ENCODE results near the gene SCN4B.

SCN4B gene

DNA sequence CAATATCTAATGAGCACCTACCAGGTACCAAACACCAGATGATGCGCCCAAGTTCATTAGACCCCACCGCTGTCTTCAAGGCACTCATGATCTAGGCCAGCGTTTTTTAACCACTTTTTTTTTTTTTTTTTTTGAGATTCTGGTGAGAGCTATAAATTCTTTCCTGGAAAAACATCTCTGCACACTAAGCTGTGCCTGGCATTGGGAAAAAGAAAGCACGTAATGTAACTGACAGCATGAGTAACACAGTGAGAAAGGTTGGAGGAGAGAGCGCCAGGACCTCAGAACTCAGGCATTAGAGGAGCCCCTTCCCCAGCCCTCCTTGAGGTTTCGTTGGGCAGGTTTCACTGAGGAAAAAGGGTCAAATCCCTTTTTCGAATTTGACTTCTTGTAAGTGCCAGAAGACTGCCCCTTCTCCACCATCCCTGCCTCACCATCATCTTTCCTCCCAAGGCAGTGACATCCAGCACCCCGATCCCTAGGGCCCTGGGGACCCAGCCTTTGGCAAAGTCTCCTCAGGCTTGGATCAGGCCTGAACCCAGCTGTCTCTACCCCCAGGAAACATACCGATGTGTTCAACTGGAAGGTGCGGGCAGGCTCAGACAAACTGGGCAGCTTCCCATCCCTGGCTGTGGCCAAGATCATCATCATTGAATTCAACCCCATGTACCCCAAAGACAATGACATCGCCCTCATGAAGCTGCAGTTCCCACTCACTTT is 39.8 kb downstream of the SCN4B start:
- H3K4me1 Mint-ChIP-seq (ENCODE audit: low read depth), result peaks cover 17% of the 10 kb centered on the region
- no peak overlapping the region for H3K27ac Mint-ChIP-seq
- H3K4me3 Mint-ChIP-seq, result no peak overlapping the region
- peaks cover 2% of the 10 kb centered on the region for H3K27me3 Mint-ChIP-seq (ENCODE audit: low read depth)
- H3K36me3 Mint-ChIP-seq (ENCODE audit: low read depth), result no peaks in the 10 kb centered on the region
- no peaks in the 10 kb centered on the region for H3K9me3 Mint-ChIP-seq

DNA sequence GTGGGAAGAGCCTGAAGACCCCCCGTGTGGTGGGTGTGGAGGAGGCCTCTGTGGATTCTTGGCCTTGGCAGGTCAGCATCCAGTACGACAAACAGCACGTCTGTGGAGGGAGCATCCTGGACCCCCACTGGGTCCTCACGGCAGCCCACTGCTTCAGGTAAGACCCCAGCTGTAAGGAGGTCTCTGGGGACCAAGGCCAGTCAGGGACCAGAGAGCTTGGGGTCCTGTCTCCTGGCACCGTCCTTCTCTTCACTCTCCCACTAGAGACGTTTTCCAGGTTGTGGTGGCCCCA is 40.9 kb downstream of the SCN4B start:
- H3K27ac Mint-ChIP-seq, result no peak overlapping the region
- H3K36me3 Mint-ChIP-seq (ENCODE audit: low read depth), result no peaks in the 10 kb centered on the region
- no peak overlapping the region for H3K4me3 Mint-ChIP-seq
- H3K4me1 Mint-ChIP-seq (ENCODE audit: low read depth), result peaks cover 13% of the 10 kb centered on the region
- H3K27me3 Mint-ChIP-seq (ENCODE audit: low read depth), result no peaks in the 10 kb centered on the region
- H3K9me3 Mint-ChIP-seq, result no peaks in the 10 kb centered on the region

DNA sequence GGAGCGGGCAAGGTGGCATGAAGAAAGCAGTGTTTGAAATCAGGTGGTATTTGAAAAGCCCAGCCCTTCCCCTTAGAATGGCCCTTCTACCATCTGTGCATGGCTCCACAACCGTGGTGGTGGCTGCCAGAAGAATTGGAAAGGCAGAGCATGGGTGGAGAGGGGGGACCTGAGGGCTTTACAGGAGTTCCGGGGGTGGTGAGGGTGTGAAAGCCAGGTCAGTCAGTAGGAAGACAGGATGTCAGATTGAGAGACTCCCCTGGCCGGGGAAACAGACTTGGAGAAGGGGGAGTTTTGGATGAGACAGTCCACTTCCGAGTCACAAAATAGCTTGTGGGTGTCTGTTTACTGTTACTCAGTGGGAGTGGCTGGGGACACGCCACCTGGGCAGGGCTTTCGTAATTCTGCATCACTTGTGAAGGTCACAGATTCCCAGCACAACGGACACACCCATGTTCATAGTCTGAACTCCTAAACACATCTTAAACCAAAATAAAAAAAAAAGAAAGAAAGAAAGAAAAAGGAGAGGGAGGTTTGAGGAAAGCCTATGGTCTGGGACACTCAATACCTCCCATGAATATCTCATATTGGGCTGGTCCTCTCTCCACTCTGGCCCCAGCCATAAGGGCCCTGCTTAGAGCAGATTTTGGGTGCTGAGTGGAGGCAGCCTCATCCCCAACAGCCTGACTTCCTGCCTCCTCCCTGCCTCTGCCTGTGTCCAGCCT is 41.4 kb downstream of the SCN4B start:
- Mint-ChIP-seq H3K27ac (no peak overlapping the region), H3K9me3 (no peaks in the 10 kb centered on the region), H3K4me3 (no peak overlapping the region), H3K27me3 (ENCODE audit: low read depth) (peaks cover under 1% of the 10 kb centered on the region), H3K36me3 (ENCODE audit: low read depth) (no peaks in the 10 kb centered on the region), H3K4me1 (ENCODE audit: low read depth) (peaks cover 13% of the 10 kb centered on the region)

DNA sequence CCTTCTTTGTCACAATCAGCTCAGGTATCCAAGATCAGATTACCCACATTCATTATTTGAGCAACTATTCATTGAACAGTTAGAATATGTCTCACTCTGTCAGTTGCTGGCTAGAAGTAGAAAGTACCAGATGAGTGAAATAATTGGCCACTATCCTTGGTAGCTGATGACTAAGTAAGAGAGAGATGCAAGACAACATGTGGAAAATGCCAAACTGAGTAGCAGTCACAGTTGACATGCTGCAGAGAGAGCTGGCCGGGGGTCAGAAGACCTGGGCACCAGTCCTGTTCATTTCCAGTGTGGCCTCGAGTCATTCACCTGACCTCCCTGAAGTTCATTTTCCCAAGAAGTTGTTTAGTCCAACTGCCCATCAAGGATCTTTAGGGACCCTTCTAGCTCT is 43.4 kb downstream of the SCN4B start:
- no peak overlapping the region for H3K27ac Mint-ChIP-seq

DNA sequence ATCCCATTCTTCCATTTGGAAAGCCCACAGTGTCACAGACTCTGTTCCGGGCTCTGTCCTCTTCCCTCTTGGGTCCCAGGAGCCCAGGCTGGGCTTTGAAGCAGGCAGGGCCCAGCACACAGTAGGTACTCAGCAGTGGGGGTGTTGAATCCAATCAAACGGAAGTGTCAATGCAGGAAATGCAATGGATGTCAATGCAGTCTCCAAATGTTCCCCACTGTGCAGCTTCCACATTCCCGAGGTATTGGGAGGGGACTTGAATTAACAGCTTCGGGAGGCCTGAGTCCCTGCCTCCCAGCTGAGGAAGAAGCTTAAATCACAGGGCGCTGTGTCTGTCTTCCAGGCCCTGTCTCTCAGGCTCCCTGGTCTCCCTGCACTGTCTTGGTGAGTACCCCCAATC is 44.1 kb downstream of the SCN4B start:
- Mint-ChIP-seq H3K27me3 (ENCODE audit: low read depth) (peaks cover 5% of the 10 kb centered on the region), H3K36me3 (ENCODE audit: low read depth) (no peaks in the 10 kb centered on the region), H3K4me1 (ENCODE audit: low read depth) (peaks cover 3% of the 10 kb centered on the region), H3K9me3 (no peaks in the 10 kb centered on the region), H3K4me3 (no peak overlapping the region), H3K27ac (no peak overlapping the region)

More for the DNA sequence above, 43.4 kb downstream of the SCN4B start:
- Mint-ChIP-seq H3K36me3 (ENCODE audit: low read depth) (no peaks in the 10 kb centered on the region), H3K27me3 (ENCODE audit: low read depth) (peaks cover 5% of the 10 kb centered on the region), H3K9me3 (no peaks in the 10 kb centered on the region), H3K4me1 (ENCODE audit: low read depth) (peaks cover 3% of the 10 kb centered on the region), H3K4me3 (no peak overlapping the region)

DNA sequence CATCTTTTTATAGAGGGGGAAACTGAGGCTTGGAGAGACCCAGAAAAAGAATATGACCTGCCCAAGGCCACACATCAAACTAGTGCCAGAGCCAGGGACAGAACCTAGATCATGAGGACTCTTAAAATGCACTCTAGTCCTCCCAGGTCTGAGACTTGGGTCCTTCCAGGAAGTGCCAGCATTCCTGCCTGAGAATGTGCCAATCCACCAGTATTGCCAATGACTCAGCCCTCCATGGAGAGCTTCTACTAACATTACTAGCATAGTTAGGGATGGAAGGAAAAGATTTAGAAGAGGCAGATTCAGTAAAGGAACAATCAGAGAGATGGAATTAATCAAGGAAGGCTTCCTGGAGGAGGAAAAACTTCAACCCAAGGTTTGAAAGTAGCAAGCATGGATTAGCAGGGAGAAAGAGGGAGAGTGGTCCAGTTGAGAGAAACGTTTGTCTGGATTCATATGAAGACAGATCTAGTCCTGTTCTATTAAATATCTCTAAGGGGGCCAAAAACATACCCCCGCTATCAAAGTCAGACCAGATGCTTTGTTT is 45.8 kb downstream of the SCN4B start:
- peaks cover 5% of the 10 kb centered on the region for H3K27me3 Mint-ChIP-seq (ENCODE audit: low read depth)
- H3K27ac Mint-ChIP-seq, result no peak overlapping the region
- no peaks in the 10 kb centered on the region for H3K9me3 Mint-ChIP-seq
- peaks cover under 1% of the 10 kb centered on the region for H3K4me1 Mint-ChIP-seq (ENCODE audit: low read depth)
- H3K36me3 Mint-ChIP-seq (ENCODE audit: low read depth), result no peaks in the 10 kb centered on the region
- no peak overlapping the region for H3K4me3 Mint-ChIP-seq

DNA sequence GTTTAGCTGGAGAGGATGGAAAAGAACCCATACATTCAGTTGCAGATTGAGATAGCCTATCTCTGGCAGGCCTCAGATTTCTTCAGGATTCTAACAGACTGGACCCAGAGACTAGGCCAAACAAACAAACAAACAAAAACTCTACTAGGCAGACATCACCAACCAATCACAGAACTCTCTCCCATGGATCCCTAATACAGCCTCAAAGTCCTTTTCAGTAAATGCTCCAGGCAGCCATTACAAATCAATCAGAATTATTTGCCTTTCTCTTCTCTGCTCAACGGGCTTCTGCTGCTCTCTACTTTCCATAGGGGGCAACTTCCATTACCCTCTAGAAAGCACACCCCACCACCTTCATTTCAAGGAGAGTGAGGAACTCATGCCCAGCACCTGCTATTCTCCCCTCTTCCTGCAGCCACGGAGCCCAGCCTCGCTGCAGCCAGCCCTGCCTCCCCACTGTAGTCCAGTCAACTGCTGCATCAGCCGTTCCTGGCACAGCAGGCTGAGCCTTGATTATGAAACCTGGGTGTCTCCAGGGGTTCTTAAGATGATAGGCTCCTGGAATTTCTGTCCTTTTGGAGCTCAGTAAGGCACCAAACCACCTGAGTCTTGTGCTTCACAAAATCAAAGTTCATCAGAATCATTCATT is 46.8 kb downstream of the SCN4B start:
- no peak overlapping the region for H3K27ac Mint-ChIP-seq
- no peaks in the 10 kb centered on the region for H3K36me3 Mint-ChIP-seq (ENCODE audit: low read depth)
- H3K4me3 Mint-ChIP-seq, result no peak overlapping the region
- no peaks in the 10 kb centered on the region for H3K4me1 Mint-ChIP-seq (ENCODE audit: low read depth)
- H3K9me3 Mint-ChIP-seq, result no peaks in the 10 kb centered on the region
- peaks cover 8% of the 10 kb centered on the region for H3K27me3 Mint-ChIP-seq (ENCODE audit: low read depth)

DNA sequence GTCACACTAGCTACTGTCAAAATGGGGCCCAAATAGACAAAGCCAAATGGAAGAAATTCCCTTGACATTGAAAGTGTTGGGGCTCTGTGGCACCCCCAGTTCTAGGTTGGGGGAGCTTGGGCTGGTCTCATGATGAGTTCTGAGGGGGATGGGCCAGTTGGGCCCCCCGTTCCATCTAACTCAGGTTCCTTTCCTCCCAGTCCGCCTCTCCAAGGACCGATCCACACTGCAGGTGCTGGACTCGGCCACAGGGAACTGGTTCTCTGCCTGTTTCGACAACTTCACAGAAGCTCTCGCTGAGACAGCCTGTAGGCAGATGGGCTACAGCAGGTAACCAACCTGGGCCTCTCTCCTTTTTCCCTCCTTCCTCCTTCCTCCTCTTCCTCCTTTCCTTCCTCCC is 48.1 kb downstream of the SCN4B start:
- Mint-ChIP-seq H3K27ac (no peak overlapping the region), H3K4me3 (no peak overlapping the region), H3K4me1 (ENCODE audit: low read depth) (no peaks in the 10 kb centered on the region), H3K9me3 (no peaks in the 10 kb centered on the region), H3K27me3 (ENCODE audit: low read depth) (peaks cover 8% of the 10 kb centered on the region), H3K36me3 (ENCODE audit: low read depth) (no peaks in the 10 kb centered on the region)

DNA sequence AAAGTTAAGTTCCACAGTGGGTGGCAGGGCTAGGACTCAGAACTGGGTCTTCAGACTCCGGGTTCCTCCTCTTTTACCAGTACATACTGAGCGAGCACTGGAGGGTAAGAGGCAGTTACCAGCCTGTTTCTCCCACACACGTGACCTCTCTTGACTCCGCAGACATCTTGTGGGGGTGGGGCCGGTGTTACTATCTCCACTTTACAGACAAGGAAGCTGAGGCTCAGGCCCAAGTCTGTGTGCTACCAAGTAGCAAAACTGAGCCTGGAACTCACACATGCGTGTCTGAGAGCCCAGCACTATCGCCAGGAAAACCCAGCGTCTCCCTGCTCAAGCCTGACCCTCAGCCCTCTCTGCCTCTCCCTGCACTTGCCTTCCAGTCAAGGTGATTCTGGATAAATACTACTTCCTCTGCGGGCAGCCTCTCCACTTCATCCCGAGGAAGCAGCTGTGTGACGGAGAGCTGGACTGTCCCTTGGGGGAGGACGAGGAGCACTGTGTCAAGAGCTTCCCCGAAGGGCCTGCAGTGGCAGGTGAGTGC is 49.8 kb downstream of the SCN4B start:
- H3K27ac Mint-ChIP-seq, result no peak overlapping the region
- H3K4me1 Mint-ChIP-seq (ENCODE audit: low read depth), result no peaks in the 10 kb centered on the region
- no peak overlapping the region for H3K4me3 Mint-ChIP-seq
- no peaks in the 10 kb centered on the region for H3K36me3 Mint-ChIP-seq (ENCODE audit: low read depth)
- no peaks in the 10 kb centered on the region for H3K9me3 Mint-ChIP-seq
- peaks cover 12% of the 10 kb centered on the region for H3K27me3 Mint-ChIP-seq (ENCODE audit: low read depth)

DNA sequence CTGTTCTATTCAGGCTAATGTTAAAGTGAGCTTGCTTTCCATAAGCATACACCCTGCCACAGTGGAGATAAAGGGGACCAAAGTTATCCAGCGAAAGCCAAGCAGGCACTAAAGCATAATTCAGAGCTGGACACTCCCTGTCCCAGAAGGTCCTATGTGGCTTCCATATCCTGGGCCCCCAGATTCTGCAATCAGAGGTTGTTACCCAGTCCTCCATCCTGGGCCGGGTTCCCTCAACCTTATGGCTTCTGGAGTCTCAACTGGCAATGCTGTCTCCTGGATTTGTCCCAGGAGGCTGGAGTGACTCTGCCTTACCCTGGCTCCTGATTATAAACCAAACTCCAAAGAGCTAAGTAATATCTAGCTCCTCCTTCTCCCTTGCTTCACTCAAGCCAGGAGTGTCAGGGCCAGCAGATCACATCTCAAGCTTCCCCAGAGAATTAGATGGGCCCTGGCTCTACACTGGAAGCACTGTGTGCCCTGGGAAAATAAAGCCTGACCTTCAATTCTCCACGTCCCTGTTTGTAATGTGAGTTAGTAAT is 51.9 kb downstream of the SCN4B start:
- Mint-ChIP-seq H3K4me1 (ENCODE audit: low read depth) (no peaks in the 10 kb centered on the region), H3K27ac (no peak overlapping the region), H3K27me3 (ENCODE audit: low read depth) (peaks cover 22% of the 10 kb centered on the region), H3K36me3 (ENCODE audit: low read depth) (no peaks in the 10 kb centered on the region), H3K9me3 (no peaks in the 10 kb centered on the region), H3K4me3 (no peak overlapping the region)

DNA sequence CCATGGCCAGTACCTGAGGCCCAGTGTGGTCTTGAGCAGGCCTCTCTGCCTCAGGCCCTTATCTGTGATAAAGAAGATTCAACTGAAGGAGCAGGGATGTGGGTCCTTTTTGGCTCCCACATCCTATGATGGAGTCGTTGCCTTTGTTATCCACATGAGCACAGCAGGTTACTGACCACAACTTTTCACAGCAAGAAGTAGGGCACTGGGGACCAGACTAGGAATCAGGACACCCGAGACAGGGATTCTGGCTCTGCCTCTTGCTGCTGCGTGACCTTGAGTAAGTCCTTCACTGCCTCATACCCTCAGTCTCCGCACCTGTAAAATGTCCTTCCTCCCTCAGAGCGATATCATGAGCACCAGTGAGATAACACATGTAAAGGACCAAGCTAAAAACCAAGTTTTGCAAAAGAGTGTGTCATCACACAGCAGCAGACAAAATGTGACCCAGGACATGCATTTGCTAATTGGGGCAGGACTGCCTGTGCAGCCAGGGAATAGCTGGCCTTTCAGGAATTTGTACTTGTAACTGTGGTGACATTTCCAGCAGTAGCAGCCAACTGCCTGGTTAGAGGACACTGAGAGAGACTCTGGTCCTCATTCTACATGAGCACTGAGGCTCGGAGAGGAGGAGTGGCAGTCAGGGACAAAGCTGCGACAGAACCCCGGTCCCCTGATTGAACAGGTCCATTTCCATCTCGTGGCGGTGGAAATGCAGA is 52.6 kb downstream of the SCN4B start:
- H3K27ac Mint-ChIP-seq, result no peak overlapping the region
- H3K4me1 Mint-ChIP-seq (ENCODE audit: low read depth), result no peaks in the 10 kb centered on the region
- no peaks in the 10 kb centered on the region for H3K36me3 Mint-ChIP-seq (ENCODE audit: low read depth)
- peaks cover 22% of the 10 kb centered on the region for H3K27me3 Mint-ChIP-seq (ENCODE audit: low read depth)
- no peak overlapping the region for H3K4me3 Mint-ChIP-seq
- no peaks in the 10 kb centered on the region for H3K9me3 Mint-ChIP-seq

DNA sequence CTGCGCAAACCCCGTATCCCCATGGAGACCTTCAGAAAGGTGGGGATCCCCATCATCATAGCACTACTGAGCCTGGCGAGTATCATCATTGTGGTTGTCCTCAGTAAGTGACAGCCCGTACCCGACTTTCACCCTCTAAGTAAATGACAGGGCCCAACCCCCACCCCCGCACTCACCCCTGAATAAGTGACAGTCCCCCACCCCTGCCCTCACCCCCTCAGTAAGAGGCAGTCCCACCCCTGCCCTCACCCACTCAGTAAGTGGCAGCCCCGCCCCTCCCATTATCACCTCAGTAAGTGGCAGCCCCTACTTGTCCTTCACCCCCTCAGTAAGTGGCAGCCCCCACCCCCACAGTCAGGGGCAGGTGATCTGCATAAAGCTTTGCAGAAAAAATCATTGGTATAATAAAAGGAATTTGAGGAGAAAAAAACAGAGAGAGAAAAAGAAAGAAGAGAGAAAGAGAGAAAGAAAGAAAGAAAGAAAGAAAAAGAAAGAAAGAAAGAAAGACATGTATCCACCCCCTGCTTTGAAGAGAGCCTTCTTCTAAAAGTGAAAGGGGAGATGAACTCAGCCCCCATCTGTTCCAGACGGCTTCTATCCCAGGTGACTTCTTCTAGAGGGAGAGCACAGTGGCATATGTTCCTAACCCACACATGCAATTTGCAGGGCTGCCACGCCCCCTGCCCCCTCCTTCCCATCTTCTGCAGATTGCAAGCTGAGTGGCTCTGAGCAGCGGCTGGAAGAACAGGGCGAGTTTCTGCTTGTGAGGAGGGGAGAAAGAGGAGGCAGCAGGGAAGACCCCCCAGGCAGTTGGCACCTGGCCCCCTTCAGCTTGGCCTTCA is 53.4 kb downstream of the SCN4B start:
- H3K4me3 Mint-ChIP-seq, result no peak overlapping the region
- H3K27ac Mint-ChIP-seq, result no peak overlapping the region
- H3K36me3 Mint-ChIP-seq (ENCODE audit: low read depth), result no peaks in the 10 kb centered on the region
- H3K9me3 Mint-ChIP-seq, result no peaks in the 10 kb centered on the region
- H3K4me1 Mint-ChIP-seq (ENCODE audit: low read depth), result no peaks in the 10 kb centered on the region
- H3K27me3 Mint-ChIP-seq (ENCODE audit: low read depth), result peaks cover 23% of the 10 kb centered on the region

DNA sequence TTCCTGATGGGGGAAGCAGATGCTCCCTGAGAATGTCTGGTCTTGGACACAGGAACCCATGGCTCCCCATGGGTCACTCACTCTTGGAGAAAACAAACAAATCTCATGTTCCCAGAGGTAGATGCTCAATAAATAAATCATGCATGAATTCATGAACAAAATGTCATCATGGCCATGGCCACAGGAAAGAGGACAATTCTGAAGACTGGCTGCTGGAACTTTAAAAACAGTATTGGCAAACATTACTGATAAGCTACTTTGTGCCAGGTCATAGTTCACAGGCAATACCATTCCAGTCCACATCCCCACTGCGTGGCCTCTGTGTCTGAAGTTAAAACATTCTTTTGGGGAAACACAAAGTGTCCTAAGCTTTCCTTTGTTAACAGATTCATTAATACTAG is 56.7 kb downstream of the SCN4B start:
- H3K4me3 Mint-ChIP-seq, result no peak overlapping the region
- H3K27me3 Mint-ChIP-seq (ENCODE audit: low read depth), result peaks cover 36% of the 10 kb centered on the region
- H3K9me3 Mint-ChIP-seq, result no peaks in the 10 kb centered on the region
- H3K27ac Mint-ChIP-seq, result no peak overlapping the region
- H3K4me1 Mint-ChIP-seq (ENCODE audit: low read depth), result no peaks in the 10 kb centered on the region
- no peaks in the 10 kb centered on the region for H3K36me3 Mint-ChIP-seq (ENCODE audit: low read depth)

All from T-helper 1 cell treated with Interleukin-12 subunit alpha and Interleukin-12 subunit beta and Interleukin-4 antibody, amounts not matched to agents 30 μg/mL and 1 μg/mL, for 36 hours (primary cell).